Fibroblast of villous mesenchyme (primary cell): ENCODE results near the gene ITGA11. TPM values are rescaled to one million over a fixed set of nuclear protein-coding genes. Genes with fewer than 3 reads are reported as not detected.
A peak's percentile ranks its signal among the peaks of the same experiment; 100 is the strongest.

Experiments used
- DNase-seq: peaks from one replicate; pipeline ENCODE4 v3.0.0-alpha.2; 2010; ENCODE audit warnings: low read depth
- H3K4me3 ChIP-seq: 2 replicates; pipeline ENCODE4 v1.5.1; 2011; ENCODE audit warnings: low read depth, mild to moderate bottlenecking, low read length
- total RNA-seq: library from RNA; depleted of rRNA; stranded (reverse); fragments of >200 nt; gene quantifications from 2 replicates; pipeline ENCODE4 v1.2.3, GENCODE V29; 2012
- TF ChIP-seq, protein P1 (sequence below): IDR thresholded peaks from 2 replicates; pipeline ENCODE4 v1.5.1; 2012; ENCODE audit warnings: low read depth, mild to moderate bottlenecking, low read length; ENCODE audit not compliant: insufficient read depth

The ITGA11 gene
- total RNA-seq, 1 donor: 87.7 TPM

GRCh38 chr15:68389936-68390817 lies 41.8 kb downstream of the ITGA11 start:
- DNase-seq: peak; percentile 77
- TF ChIP-seq, protein P1, sequence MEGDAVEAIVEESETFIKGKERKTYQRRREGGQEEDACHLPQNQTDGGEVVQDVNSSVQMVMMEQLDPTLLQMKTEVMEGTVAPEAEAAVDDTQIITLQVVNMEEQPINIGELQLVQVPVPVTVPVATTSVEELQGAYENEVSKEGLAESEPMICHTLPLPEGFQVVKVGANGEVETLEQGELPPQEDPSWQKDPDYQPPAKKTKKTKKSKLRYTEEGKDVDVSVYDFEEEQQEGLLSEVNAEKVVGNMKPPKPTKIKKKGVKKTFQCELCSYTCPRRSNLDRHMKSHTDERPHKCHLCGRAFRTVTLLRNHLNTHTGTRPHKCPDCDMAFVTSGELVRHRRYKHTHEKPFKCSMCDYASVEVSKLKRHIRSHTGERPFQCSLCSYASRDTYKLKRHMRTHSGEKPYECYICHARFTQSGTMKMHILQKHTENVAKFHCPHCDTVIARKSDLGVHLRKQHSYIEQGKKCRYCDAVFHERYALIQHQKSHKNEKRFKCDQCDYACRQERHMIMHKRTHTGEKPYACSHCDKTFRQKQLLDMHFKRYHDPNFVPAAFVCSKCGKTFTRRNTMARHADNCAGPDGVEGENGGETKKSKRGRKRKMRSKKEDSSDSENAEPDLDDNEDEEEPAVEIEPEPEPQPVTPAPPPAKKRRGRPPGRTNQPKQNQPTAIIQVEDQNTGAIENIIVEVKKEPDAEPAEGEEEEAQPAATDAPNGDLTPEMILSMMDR: no peak
- H3K4me3 ChIP-seq: no peak overlapping the region

DNA sequence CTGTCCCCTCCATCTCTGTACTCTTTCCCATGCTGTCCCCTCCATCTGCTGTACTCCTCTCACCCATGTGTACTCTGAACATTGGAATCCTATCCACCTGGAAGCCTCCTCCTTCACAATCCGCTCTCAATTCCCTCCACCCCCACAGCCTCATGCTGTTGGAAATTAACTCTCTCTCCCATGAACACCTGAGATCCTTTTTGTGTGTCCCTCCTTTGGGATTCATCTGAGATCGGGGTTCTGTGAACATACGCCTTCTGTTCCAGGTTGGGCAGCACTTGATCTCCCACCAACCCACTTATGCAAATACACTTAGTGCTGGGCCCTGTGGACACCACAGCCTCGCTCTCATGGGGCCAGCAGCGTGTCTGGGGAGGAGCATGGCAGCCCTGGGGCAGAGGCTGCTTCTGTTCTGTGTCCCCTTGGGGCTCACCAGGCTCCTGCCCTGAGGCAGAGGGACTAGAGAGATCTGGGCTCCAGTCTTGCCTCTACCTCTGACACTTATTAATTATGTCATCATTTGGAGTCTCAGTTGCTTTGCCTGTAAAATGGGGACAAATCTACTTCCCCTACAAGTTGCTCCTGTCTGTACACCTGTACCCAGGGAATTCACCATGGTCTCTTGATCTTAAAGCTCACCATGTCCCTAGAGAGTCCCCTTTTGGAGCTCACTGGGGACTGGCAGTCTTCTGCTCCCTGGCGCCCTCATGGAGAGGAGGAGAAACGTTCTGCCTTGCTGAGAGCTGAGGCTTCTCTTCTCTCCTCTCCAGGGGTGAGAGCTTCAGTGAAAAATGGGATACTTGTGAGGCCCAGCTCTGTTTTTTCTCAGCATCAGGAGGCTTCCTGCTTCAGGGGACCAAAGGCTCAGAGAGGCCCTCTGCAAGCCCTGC lies 42.7 kb downstream of the ITGA11 start:
- no peak overlapping the region for H3K4me3 ChIP-seq
- TF ChIP-seq, protein P1: no peak

GRCh38 chr15:68387381-68388143 lies 44.4 kb downstream of the ITGA11 start:
- peak; percentile 56 for DNase-seq
- TF ChIP-seq, protein P1: no peak
- no peak overlapping the region for H3K4me3 ChIP-seq

More for the DNA sequence above, 42.7 kb downstream of the ITGA11 start:
- DNase-seq: no peak

DNA sequence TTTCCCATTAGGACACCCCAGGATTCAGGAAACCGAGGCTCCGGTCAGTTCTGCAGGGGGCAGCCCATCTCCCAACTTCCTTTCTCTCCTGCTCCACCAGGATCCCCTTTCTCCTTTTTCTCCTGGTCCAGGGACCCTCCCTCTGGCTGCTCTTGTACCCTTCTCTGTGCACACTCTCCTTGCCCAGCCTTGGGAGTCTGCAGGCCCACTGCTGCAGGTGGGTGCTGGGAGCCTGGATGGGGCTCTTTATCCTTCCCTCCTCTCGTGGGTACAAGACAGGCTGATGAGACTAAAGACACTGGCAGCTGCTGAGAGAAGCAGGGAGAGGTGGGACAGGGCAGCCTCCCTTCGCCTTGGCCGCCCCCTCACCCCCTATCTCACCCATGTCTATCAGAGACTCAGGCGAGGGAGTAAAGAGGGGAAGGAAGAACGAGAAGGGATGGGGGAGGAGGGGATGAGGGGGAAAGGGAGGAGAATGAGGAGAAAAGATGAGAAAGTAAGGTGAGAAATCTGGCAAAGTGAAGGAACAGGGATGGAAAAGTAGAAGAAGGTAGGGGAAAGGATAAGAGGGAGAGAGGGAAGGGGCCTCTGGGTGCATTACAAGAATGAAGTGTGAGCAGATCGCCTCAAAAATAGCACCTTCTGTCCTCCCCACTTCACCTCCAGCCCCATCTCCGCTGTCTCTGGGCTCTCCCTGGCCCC lies 45.2 kb downstream of the ITGA11 start:
- TF ChIP-seq, protein P1: no peak
- DNase-seq: no peak
- no peak overlapping the region for H3K4me3 ChIP-seq

GRCh38 chr15:68385671-68386586 lies 46.0 kb downstream of the ITGA11 start:
- H3K4me3 ChIP-seq: no peak overlapping the region
- no peak for DNase-seq
- TF ChIP-seq, protein P1: no peak
